Measurements from ENCODE around the gene RAD18. TPM values are rescaled to one million over a fixed set of nuclear protein-coding genes. Genes with fewer than 3 reads are reported as not detected.
A peak's percentile ranks its signal among the peaks of the same experiment; 100 is the strongest.

RAD18 gene
- total RNA-seq, 3 donors from 2014 or later: 8.6 to 26.3 (median 13.4) TPM

GRCh38 chr3:8975081-8976020, 12.1 kb upstream of the RAD18 start:
- no peak for TF ChIP-seq POLR2AphosphoS5 (IDR thresholded peaks at IDR 0.05)
- no peak for TF ChIP-seq POLR2A (IDR thresholded peaks at IDR 0.05)
- TF ChIP-seq, protein P1, sequence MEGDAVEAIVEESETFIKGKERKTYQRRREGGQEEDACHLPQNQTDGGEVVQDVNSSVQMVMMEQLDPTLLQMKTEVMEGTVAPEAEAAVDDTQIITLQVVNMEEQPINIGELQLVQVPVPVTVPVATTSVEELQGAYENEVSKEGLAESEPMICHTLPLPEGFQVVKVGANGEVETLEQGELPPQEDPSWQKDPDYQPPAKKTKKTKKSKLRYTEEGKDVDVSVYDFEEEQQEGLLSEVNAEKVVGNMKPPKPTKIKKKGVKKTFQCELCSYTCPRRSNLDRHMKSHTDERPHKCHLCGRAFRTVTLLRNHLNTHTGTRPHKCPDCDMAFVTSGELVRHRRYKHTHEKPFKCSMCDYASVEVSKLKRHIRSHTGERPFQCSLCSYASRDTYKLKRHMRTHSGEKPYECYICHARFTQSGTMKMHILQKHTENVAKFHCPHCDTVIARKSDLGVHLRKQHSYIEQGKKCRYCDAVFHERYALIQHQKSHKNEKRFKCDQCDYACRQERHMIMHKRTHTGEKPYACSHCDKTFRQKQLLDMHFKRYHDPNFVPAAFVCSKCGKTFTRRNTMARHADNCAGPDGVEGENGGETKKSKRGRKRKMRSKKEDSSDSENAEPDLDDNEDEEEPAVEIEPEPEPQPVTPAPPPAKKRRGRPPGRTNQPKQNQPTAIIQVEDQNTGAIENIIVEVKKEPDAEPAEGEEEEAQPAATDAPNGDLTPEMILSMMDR (IDR thresholded peaks at IDR 0.05): no peak
- Histone ChIP-seq H3K4me1 (no peaks in the 10 kb centered on the region), H3K36me3 (no peaks in the 10 kb centered on the region), H3K9me3 (peaks cover 0 to 10% of the 10 kb centered on the region in 2 donors), H3K27ac (no peak overlapping the region), H3K27me3 (peaks cover 0 to 6% of the 10 kb centered on the region in 2 donors), H3K4me3 (no peak overlapping the region)
- intact Hi-C loops (cut with DNase I; ENCODE audit: low total_unique reads): no loop called here
- no peak for DNase-seq (ENCODE audit: low spot score in 2 of 2)

DNA sequence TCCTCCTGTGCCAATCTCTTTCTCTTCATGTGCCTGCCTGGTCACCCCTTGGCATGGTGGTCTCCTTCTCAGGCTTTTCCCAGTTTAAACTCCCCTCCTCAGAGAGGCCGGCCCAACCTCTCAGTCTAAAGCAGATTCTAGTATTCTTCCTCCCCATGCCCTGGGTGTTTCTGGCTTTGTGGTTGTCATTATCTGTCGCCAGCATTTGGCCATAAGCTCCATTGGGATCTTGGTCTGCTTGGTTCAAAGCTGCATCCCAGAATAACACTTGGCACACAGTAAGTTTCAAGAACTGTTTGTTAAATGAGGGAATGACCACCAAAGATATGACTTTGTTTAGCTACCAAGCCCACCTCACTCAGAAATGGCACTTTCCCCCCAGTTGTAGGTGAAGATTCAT, 11.2 kb upstream of the RAD18 start:
- H3K4me3 ChIP-seq: no peak overlapping the region
- peaks cover 0 to 7% of the 10 kb centered on the region in 2 donors for H3K9me3 ChIP-seq
- no peaks in the 10 kb centered on the region for H3K36me3 ChIP-seq
- DNase-seq (ENCODE audit: low spot score in 2 of 2): no peak
- TF ChIP-seq POLR2AphosphoS5 (IDR thresholded peaks at IDR 0.05) (no peak), POLR2A (IDR thresholded peaks at IDR 0.05) (no peak)
- TF ChIP-seq, protein P1 (IDR thresholded peaks at IDR 0.05): no peak
- H3K4me1 ChIP-seq: no peaks in the 10 kb centered on the region
- intact Hi-C loops (cut with DNase I; ENCODE audit: low total_unique reads): no loop called here
- no peak overlapping the region for H3K27ac ChIP-seq
- peaks cover 0 to 6% of the 10 kb centered on the region in 2 donors for H3K27me3 ChIP-seq

DNA sequence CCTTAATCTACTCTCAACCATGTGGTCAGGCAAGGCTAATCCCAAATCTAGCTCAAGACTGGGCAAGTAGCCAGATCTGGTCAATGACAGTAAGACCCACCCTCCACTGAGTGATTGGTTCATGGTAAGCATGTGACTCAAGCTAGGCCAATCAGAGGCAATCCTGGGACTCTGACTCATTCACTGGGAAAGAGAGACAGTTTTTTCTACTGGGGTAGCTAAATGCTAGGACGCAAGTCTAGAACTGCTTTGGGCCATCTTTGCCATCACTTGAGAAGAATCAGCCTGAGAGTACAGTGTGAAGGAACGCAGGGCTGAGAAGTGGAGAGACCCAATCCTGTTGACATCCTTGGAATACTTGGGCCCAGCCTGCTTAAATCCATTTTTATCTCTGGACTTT, 9.4 kb upstream of the RAD18 start:
- no peak overlapping the region for H3K4me3 ChIP-seq
- H3K9me3 ChIP-seq: no peaks in the 10 kb centered on the region
- no peak overlapping the region for H3K27ac ChIP-seq
- H3K36me3 ChIP-seq: no peaks in the 10 kb centered on the region
- TF ChIP-seq POLR2A (IDR thresholded peaks at IDR 0.05) (no peak), POLR2AphosphoS5 (IDR thresholded peaks at IDR 0.05) (no peak)
- TF ChIP-seq, protein P1 (IDR thresholded peaks at IDR 0.05): no peak
- H3K4me1 ChIP-seq: no peaks in the 10 kb centered on the region
- no peak for DNase-seq (ENCODE audit: low spot score in 2 of 2)
- H3K27me3 ChIP-seq: peaks cover 0 to 6% of the 10 kb centered on the region in 2 donors
- intact Hi-C loops (cut with DNase I; ENCODE audit: low total_unique reads): no loop called here

- DNase-seq (ENCODE audit: low spot score in 2 of 2): peak; percentile 48 to 72
- H3K4me1 ChIP-seq: no peaks in the 10 kb centered on the region
- no peak overlapping the region for H3K4me3 ChIP-seq
Measured at GRCh38 chr3:8970971-8971589, 7.8 kb upstream of the RAD18 start.

More at GRCh38 chr3:8970971-8971589, 7.8 kb upstream of the RAD18 start:
- Histone ChIP-seq H3K36me3 (no peaks in the 10 kb centered on the region), H3K27ac (no peak overlapping the region), H3K27me3 (peaks cover 0 to 6% of the 10 kb centered on the region in 2 donors), H3K9me3 (no peaks in the 10 kb centered on the region)
- intact Hi-C loops (cut with DNase I; ENCODE audit: low total_unique reads): no loop called here
- TF ChIP-seq, protein P1 (IDR thresholded peaks at IDR 0.05): peak; percentile 94 to 98 (median 96)
- TF ChIP-seq POLR2AphosphoS5 (IDR thresholded peaks at IDR 0.05): peak in 1 of 3 donors; percentile 23
- no peak for TF ChIP-seq POLR2A (IDR thresholded peaks at IDR 0.05)
